GM12878 (cell line): ENCODE data around the gene XPNPEP3. TPM values are rescaled to one million over a fixed set of nuclear protein-coding genes. Genes with fewer than 3 reads are reported as not detected.

Experiments
- ATF7 ChIP-seq: fragments of 450-650 bp; IDR thresholded peaks from 2 replicates; pipeline ENCODE4 v1.6.1; 2016; ENCODE audit warnings: low read depth, mild to moderate bottlenecking
- BCL11A ChIP-seq: IDR thresholded peaks from 2 replicates; pipeline ENCODE4 v1.6.1; 2011; ENCODE audit warnings: low read depth, low read length
- CHD4 ChIP-seq: fragments of 200-600 bp; sonication (generic); IDR thresholded peaks from 2 replicates; pipeline ENCODE4 v1.6.1; 2016; ENCODE audit warnings: mild to moderate bottlenecking
- IKZF2 ChIP-seq, 2 experiments: fragments of 450-650 bp; IDR thresholded peaks; 2 replicates each; pipeline ENCODE4 v1.6.1; 2017; ENCODE audit warnings: mild to moderate bottlenecking in 2 of 2, moderate library complexity in 2 of 2
- KLF5 ChIP-seq: fragments of 450-650 bp; IDR thresholded peaks from 2 replicates; pipeline ENCODE4 v1.6.1; 2014; ENCODE audit warnings: mild to moderate bottlenecking; ENCODE audit not compliant: partially characterized antibody
- NRF1 ChIP-seq: conservative IDR thresholded peaks from 2 replicates; pipeline ENCODE4 v1.6.1; 2011; ENCODE audit warnings: mild to moderate bottlenecking, low read depth, low read length, improper control_type of control experiment
- SPI1 ChIP-seq: IDR thresholded peaks from 2 replicates; pipeline ENCODE4 v1.6.1; 2011; ENCODE audit warnings: low read depth, mild to moderate bottlenecking, low read length, moderate library complexity, borderline replicate concordance; ENCODE audit not compliant: insufficient read depth
- STAT3 ChIP-seq: IDR thresholded peaks from 2 replicates; pipeline ENCODE4 v1.6.1; 2011; ENCODE audit warnings: low read depth, low read length, improper control_type of control experiment
- TBL1XR1 ChIP-seq: IDR thresholded peaks from 2 replicates; pipeline ENCODE4 v1.6.1; 2012; ENCODE audit warnings: low read depth, low read length, improper control_type of control experiment
- TCF12 ChIP-seq: IDR thresholded peaks from 2 replicates; pipeline ENCODE4 v1.6.1; 2011; ENCODE audit warnings: low read depth, mild to moderate bottlenecking, low read length
- ZBTB40 ChIP-seq: fragments of 450-650 bp; IDR thresholded peaks from 2 replicates; pipeline ENCODE4 v1.6.1; 2016; ENCODE audit warnings: mild to moderate bottlenecking, moderate library complexity, borderline replicate concordance
- ZZZ3 ChIP-seq: IDR thresholded peaks from 2 replicates; pipeline ENCODE4 v1.6.1; 2011; ENCODE audit warnings: low read depth; ENCODE audit not compliant: control insufficient read depth, insufficient read length
- polyA plus RNA-seq, 11 experiments: library from polyadenylated mRNA; depleted of rRNA in 4 of 11; unstranded in 6 of 11; stranded (reverse) in 5 of 11; fragments of >200 nt; fragmentation: Nextera tagmentation in 4 of 11; fragmentation: Illumina TruSeq in 1 of 11; extraction: Ambion mirVana in 4 of 11; extraction: Trizol in 1 of 11; gene quantifications; 1 replicate in 1 of 11; 2 replicates in 10 of 11; pipeline versions ENCODE4 v1.2.1 to v1.2.3, GENCODE V29; 2011 to 2016; ENCODE audit warnings: inconsistent platforms in 2 of 11, missing spikeins in 2 of 11, low read depth in 1 of 11
- total RNA-seq, 4 experiments: library from RNA; depleted of rRNA in 3 of 4; stranded (reverse); fragments of >200 nt in 3 of 4; fragmentation: Illumina TruSeq in 1 of 4; extraction: Trizol in 1 of 4; gene quantifications; 2 replicates each; pipeline versions ENCODE4 v1.2.1 to v1.2.3, GENCODE V29; 2013 to 2021
- TF ChIP-seq, protein P1 (sequence below): fragments of 450-650 bp; IDR thresholded peaks from 2 replicates; pipeline ENCODE4 v1.6.1; 2016; ENCODE audit warnings: mild to moderate bottlenecking
- TF ChIP-seq, protein P2 (sequence below): IDR thresholded peaks from 2 replicates; pipeline ENCODE4 v1.6.1; 2011; ENCODE audit warnings: low read depth, low read length, improper control_type of control experiment, borderline replicate concordance
- TF ChIP-seq, protein P3 (sequence below): IDR thresholded peaks from 2 replicates; pipeline ENCODE4 v1.6.1; 2012; ENCODE audit warnings: improper control_type of control experiment, low read depth, low read length; ENCODE audit not compliant: insufficient replicate concordance

The XPNPEP3 gene
- total and polyA plus RNA-seq, 10 of the 15 experiments (the other 5 are each of a cell fraction or from before 2014, with no cell fraction given), result 6.7 to 19.9 (median 11.7) TPM

- TF ChIP-seq, protein P1, sequence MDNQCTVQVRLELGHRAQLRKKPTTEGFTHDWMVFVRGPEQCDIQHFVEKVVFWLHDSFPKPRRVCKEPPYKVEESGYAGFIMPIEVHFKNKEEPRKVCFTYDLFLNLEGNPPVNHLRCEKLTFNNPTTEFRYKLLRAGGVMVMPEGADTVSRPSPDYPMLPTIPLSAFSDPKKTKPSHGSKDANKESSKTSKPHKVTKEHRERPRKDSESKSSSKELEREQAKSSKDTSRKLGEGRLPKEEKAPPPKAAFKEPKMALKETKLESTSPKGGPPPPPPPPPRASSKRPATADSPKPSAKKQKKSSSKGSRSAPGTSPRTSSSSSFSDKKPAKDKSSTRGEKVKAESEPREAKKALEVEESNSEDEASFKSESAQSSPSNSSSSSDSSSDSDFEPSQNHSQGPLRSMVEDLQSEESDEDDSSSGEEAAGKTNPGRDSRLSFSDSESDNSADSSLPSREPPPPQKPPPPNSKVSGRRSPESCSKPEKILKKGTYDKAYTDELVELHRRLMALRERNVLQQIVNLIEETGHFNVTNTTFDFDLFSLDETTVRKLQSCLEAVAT, result 0 out of 2 replicates have a peak, but pooled peaks have one; percentile 44
- TF ChIP-seq KLF5, result peak; percentile 18
- TF ChIP-seq, protein P2, sequence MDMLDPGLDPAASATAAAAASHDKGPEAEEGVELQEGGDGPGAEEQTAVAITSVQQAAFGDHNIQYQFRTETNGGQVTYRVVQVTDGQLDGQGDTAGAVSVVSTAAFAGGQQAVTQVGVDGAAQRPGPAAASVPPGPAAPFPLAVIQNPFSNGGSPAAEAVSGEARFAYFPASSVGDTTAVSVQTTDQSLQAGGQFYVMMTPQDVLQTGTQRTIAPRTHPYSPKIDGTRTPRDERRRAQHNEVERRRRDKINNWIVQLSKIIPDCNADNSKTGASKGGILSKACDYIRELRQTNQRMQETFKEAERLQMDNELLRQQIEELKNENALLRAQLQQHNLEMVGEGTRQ, result no peak
- no peak for TF ChIP-seq ZZZ3
- peak; percentile 14 to 26; a peak in 3 of 4 replicates for TF ChIP-seq IKZF2 (IDR thresholded peaks at IDR 0.05)
- peak; percentile 81 for TF ChIP-seq ZBTB40
- 0 out of 2 replicates have a peak, but pooled peaks have one; percentile 14 for TF ChIP-seq TBL1XR1
- TF ChIP-seq, protein P3, sequence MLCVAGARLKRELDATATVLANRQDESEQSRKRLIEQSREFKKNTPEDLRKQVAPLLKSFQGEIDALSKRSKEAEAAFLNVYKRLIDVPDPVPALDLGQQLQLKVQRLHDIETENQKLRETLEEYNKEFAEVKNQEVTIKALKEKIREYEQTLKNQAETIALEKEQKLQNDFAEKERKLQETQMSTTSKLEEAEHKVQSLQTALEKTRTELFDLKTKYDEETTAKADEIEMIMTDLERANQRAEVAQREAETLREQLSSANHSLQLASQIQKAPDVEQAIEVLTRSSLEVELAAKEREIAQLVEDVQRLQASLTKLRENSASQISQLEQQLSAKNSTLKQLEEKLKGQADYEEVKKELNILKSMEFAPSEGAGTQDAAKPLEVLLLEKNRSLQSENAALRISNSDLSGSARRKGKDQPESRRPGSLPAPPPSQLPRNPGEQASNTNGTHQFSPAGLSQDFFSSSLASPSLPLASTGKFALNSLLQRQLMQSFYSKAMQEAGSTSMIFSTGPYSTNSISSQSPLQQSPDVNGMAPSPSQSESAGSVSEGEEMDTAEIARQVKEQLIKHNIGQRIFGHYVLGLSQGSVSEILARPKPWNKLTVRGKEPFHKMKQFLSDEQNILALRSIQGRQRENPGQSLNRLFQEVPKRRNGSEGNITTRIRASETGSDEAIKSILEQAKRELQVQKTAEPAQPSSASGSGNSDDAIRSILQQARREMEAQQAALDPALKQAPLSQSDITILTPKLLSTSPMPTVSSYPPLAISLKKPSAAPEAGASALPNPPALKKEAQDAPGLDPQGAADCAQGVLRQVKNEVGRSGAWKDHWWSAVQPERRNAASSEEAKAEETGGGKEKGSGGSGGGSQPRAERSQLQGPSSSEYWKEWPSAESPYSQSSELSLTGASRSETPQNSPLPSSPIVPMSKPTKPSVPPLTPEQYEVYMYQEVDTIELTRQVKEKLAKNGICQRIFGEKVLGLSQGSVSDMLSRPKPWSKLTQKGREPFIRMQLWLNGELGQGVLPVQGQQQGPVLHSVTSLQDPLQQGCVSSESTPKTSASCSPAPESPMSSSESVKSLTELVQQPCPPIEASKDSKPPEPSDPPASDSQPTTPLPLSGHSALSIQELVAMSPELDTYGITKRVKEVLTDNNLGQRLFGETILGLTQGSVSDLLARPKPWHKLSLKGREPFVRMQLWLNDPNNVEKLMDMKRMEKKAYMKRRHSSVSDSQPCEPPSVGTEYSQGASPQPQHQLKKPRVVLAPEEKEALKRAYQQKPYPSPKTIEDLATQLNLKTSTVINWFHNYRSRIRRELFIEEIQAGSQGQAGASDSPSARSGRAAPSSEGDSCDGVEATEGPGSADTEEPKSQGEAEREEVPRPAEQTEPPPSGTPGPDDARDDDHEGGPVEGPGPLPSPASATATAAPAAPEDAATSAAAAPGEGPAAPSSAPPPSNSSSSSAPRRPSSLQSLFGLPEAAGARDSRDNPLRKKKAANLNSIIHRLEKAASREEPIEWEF, result no peak
- TF ChIP-seq BCL11A, result no peak
- TF ChIP-seq ATF7, result no peak
- TF ChIP-seq CHD4, result no peak
- TF ChIP-seq SPI1, result peak; percentile 32; the same call in 1 of the 2 replicates
- TF ChIP-seq TCF12, result no peak
- no peak for TF ChIP-seq NRF1
- no peak for TF ChIP-seq STAT3
Measured at GRCh38 chr22:40818747-40819598, 38.0 kb upstream of the XPNPEP3 start, which contains the start of gene SLC25A17 (continued).
